GM12878 (cell line): Measurements from ENCODE around the gene OR8G5. TPM values are rescaled to one million over a fixed set of nuclear protein-coding genes. Genes with fewer than 3 reads are reported as not detected.

Experiments
- ATAC-seq: fragments of 200-7000 bp; cut with Tn5 transposase; 3 replicates; pipeline ENCODE4 v1.9.1; 2020; ENCODE audit warnings: mild to moderate bottlenecking, moderate library complexity
- BruUV-seq: library from RNA; stranded (reverse); fragments of 400-500 nt; replicated peaks from 2 replicates; lab custom pipeline; 2021; lab: Mats Ljungman, UMichigan
- CTCF ChIA-PET: fragments of 300-600 bp; sonication (Branson Sonifier 250); formaldehyde crosslinking; extraction: SDS; loops from one replicate; lab custom pipeline; 2021; ENCODE audit warnings: inconsistent platforms; lab: Yijun Ruan, JAX
- POLR2A ChIA-PET: fragments of 350-600 bp; formaldehyde crosslinking; extraction: SDS; loops from one replicate; lab custom pipeline; 2021; ENCODE audit warnings: inconsistent platforms; lab: Charles Lee
- RAD21 ChIA-PET: fragments of 300-600 bp; sonication (Branson Sonifier 250); formaldehyde crosslinking; loops from one replicate; lab custom pipeline; 2023; ENCODE audit warnings: antibody characterized with exemption; ENCODE audit not compliant: unreplicated experiment; lab: Charles Lee
- SMC1A ChIA-PET: fragments of 300-600 bp; sonication (Branson Sonifier 250); formaldehyde crosslinking; loops from one replicate; lab custom pipeline; 2023; ENCODE audit not compliant: unreplicated experiment, uncharacterized antibody; lab: Charles Lee
- DNase-seq: peaks from one replicate; pipeline ENCODE4 v3.0.0-alpha.2; 2011; ENCODE audit warnings: low read depth, low spot score
- FAIRE-seq: peaks from 3 replicates; lab custom pipeline; 2011; peaks lifted over from hg19 to GRCh38; lab: Jason Lieb, UNC
- H2AFZ ChIP-seq: 2 replicates; pipeline ENCODE4 v1.6.0; 2011; ENCODE audit warnings: low read depth, low read length, control low read depth; ENCODE audit not compliant: control insufficient read depth
- H3K27ac ChIP-seq: 2 replicates; pipeline ENCODE4 v1.5.1; 2011; ENCODE audit warnings: control low read depth; ENCODE audit not compliant: control insufficient read depth, insufficient read depth
- H3K27me3 ChIP-seq, 2 experiments: replicated peaks in 1 of 2; 2 replicates each; pipeline versions ENCODE4 v1.6.0 to v1.6.1; 2011; ENCODE audit warnings: low read length in 1 of 2; ENCODE audit not compliant: control insufficient read depth in 2 of 2, insufficient read depth in 2 of 2
- H3K36me3 ChIP-seq, 2 experiments: 2 replicates each; pipeline ENCODE4 v1.5.1; 2011; ENCODE audit warnings: low read length in 1 of 2; ENCODE audit not compliant: control insufficient read depth in 2 of 2, insufficient read depth in 2 of 2
- H3K4me1 ChIP-seq: 2 replicates; pipeline ENCODE4 v1.6.1; 2011; ENCODE audit warnings: mild to moderate bottlenecking, low read length, moderate library complexity, mixed read lengths; ENCODE audit not compliant: control insufficient read depth, insufficient read depth
- H3K4me2 ChIP-seq: 2 replicates; pipeline ENCODE4 v1.6.0; 2011; ENCODE audit warnings: control low read depth; ENCODE audit not compliant: control insufficient read depth, insufficient read depth
- H3K4me3 ChIP-seq: fragments of 200-600 bp; sonication (generic); 2 replicates; pipeline ENCODE4 v1.5.1; 2016
- H3K79me2 ChIP-seq: 2 replicates; pipeline ENCODE4 v1.6.0; 2011; ENCODE audit warnings: low read length; ENCODE audit not compliant: control insufficient read depth, insufficient read depth
- H3K9ac ChIP-seq: 2 replicates; pipeline ENCODE4 v1.8.0; 2011; ENCODE audit warnings: low read length, control low read depth, mixed read lengths; ENCODE audit not compliant: control insufficient read depth, insufficient read depth
- H3K9me3 ChIP-seq: replicated peaks from 3 replicates; pipeline ENCODE4 v1.5.1; 2011; ENCODE audit warnings: mild to moderate bottlenecking, low read length; ENCODE audit not compliant: control insufficient read depth, insufficient read depth
- H4K20me1 ChIP-seq: 2 replicates; pipeline ENCODE4 v1.6.0; 2011; ENCODE audit not compliant: control insufficient read depth, insufficient read depth
- ESRRA ChIP-seq: IDR thresholded peaks from 2 replicates; pipeline ENCODE4 v1.6.1; 2012; ENCODE audit warnings: mild to moderate bottlenecking, low read length, improper control_type of control experiment
- FOS ChIP-seq: IDR thresholded peaks from 3 replicates; pipeline ENCODE4 v1.6.1; 2011; ENCODE audit warnings: borderline replicate concordance; ENCODE audit not compliant: insufficient read length; ENCODE audit errors: extremely low read depth
- GABPA ChIP-seq: IDR thresholded peaks from 2 replicates; pipeline ENCODE4 v1.6.1; 2014; ENCODE audit warnings: antibody characterized with exemption, low read depth, mild to moderate bottlenecking, inconsistent platforms
- HSF1 ChIP-seq: fragments of 150-350 bp; IDR thresholded peaks from 2 replicates; pipeline ENCODE4 v1.6.1; 2014; ENCODE audit warnings: mild to moderate bottlenecking, low read depth, low read length
- KDM1A ChIP-seq: fragments of 200-600 bp; sonication (generic); IDR thresholded peaks from 2 replicates; pipeline ENCODE4 v1.6.1; 2016; ENCODE audit warnings: borderline replicate concordance
- NR2F1 ChIP-seq: fragments of 450-650 bp; conservative IDR thresholded peaks from 2 replicates; pipeline ENCODE4 v1.6.1; 2017; ENCODE audit warnings: mild to moderate bottlenecking
- RB1 ChIP-seq: fragments of 450-650 bp; formaldehyde crosslinking; IDR thresholded peaks from 2 replicates; pipeline ENCODE4 v1.6.1; 2017; ENCODE audit warnings: mild to moderate bottlenecking, borderline replicate concordance
- RBBP5 ChIP-seq: fragments of 200-600 bp; sonication (generic); conservative IDR thresholded peaks from 2 replicates; pipeline ENCODE4 v1.6.1; 2016
- SUZ12 ChIP-seq: fragments of 200-600 bp; sonication (generic); IDR thresholded peaks from one replicate; pipeline ENCODE4 v1.6.1; 2018; ENCODE audit warnings: antibody characterized with exemption, mild to moderate bottlenecking; ENCODE audit not compliant: unreplicated experiment
- USF1 ChIP-seq: IDR thresholded peaks from 2 replicates; pipeline ENCODE4 v1.6.1; 2011; ENCODE audit warnings: borderline replicate concordance, low read depth, mild to moderate bottlenecking, moderate library complexity, mixed read lengths, low read length; ENCODE audit not compliant: insufficient read depth; ENCODE audit errors: extremely low read length
- ZNF207 ChIP-seq: fragments of 450-650 bp; IDR thresholded peaks from 2 replicates; pipeline ENCODE4 v1.6.1; 2014; ENCODE audit warnings: antibody characterized with exemption, mild to moderate bottlenecking, borderline replicate concordance
- WGBS: methylation state at CpG from one replicate; pipeline ENCODE4 v1.1.6; 2016; ENCODE audit warnings: low lambda C conversion rate; ENCODE audit not compliant: insufficient replicate concordance, insufficient coverage; ENCODE audit errors: missing lambda C conversion rate; 5-methylcytosine and 5-hydroxymethylcytosine counted together
- in situ Hi-C: fragments of 300-500 bp; cut with MboI; formaldehyde crosslinking; loops from 9 replicates; pipeline ENCODE4 v1.14.3; 2018; ENCODE audit warnings: mixed read lengths
- intact Hi-C: fragments of 100-400 bp; cut with micrococcal nuclease; formaldehyde crosslinking; loops from one replicate; pipeline ENCODE4 v1.14.2; 2022; ENCODE audit not compliant: unreplicated experiment
- polyA plus RNA-seq, 11 experiments: library from polyadenylated mRNA; depleted of rRNA in 4 of 11; unstranded in 6 of 11; stranded (reverse) in 5 of 11; fragments of >200 nt; fragmentation: Nextera tagmentation in 4 of 11; fragmentation: Illumina TruSeq in 1 of 11; extraction: Ambion mirVana in 4 of 11; extraction: Trizol in 1 of 11; gene quantifications; 1 replicate in 1 of 11; 2 replicates in 10 of 11; pipeline versions ENCODE4 v1.2.1 to v1.2.3, GENCODE V29; 2011 to 2016; ENCODE audit warnings: inconsistent platforms in 2 of 11, missing spikeins in 2 of 11, low read depth in 1 of 11
- total RNA-seq, 4 experiments: library from RNA; depleted of rRNA in 3 of 4; stranded (reverse); fragments of >200 nt in 3 of 4; fragmentation: Illumina TruSeq in 1 of 4; extraction: Trizol in 1 of 4; gene quantifications; 2 replicates each; pipeline versions ENCODE4 v1.2.1 to v1.2.3, GENCODE V29; 2013 to 2021

Gene OR8G5
- total and polyA plus RNA-seq, 10 of the 15 experiments (the other 5 are each of a cell fraction or from before 2014, with no cell fraction given) = not detected

- H3K36me3 ChIP-seq = no peaks in the 10 kb centered on the region
- no peak overlapping the region for H2AFZ ChIP-seq
- BruUV-seq = no TSS peak
- in situ Hi-C loops (no loop called here), intact Hi-C loops (no loop called here)
- TF ChIP-seq FOS = no peak
- TF ChIP-seq ZNF207 = no peak
- TF ChIP-seq ESRRA = no peak
- no peak for TF ChIP-seq KDM1A
- no peak for TF ChIP-seq USF1
- TF ChIP-seq RB1 = no peak
- TF ChIP-seq HSF1 = no peak
- TF ChIP-seq NR2F1 = no peak
- no peak for TF ChIP-seq RBBP5
- TF ChIP-seq GABPA = no peak
- no peak for TF ChIP-seq SUZ12
- H3K27ac ChIP-seq = no peak overlapping the region
- ChIA-PET RAD21 (no interaction called here), SMC1A (no interaction called here), POLR2A (no interaction called here), CTCF (no interaction called here)
- H4K20me1 ChIP-seq = no peaks in the 10 kb centered on the region
- no peaks in the 10 kb centered on the region for H3K79me2 ChIP-seq
- FAIRE-seq (no peak), ATAC-seq (no peak), DNase-seq (no peak)
- H3K4me2 ChIP-seq = no peak overlapping the region
- H3K9me3 ChIP-seq = no peaks in the 10 kb centered on the region
- H3K9ac ChIP-seq = no peak overlapping the region
- WGBS = 0% methylated on average over 5 of the region's 5 CpGs
- no peaks in the 10 kb centered on the region for H3K4me1 ChIP-seq
- no peak overlapping the region for H3K4me3 ChIP-seq
- H3K27me3 ChIP-seq = no peaks in the 10 kb centered on the region; a peak in 1 of 4 replicates
Observed at GRCh38 chr11:124210421-124210820, 45.8 kb upstream of the OR8G5 start.
